Measurements from ENCODE around the gene ARSG. TPM values are rescaled to one million over a fixed set of nuclear protein-coding genes. Genes with fewer than 3 reads are reported as not detected.

The ARSG gene
- total and polyA plus RNA-seq, 4 donors = 1.5 to 5.4 (median 2.3) TPM

- TF ChIP-seq FOXA1 (IDR thresholded peaks at IDR 0.05) = no peak
- no peak for TF ChIP-seq MAX (IDR thresholded peaks at IDR 0.05)
- no peak for TF ChIP-seq RXRA (IDR thresholded peaks at IDR 0.05)
These were observed 149.2 kb downstream of the ARSG start (continued) for GRCh38 chr17:68440526-68440925.

- H3K27me3 ChIP-seq (ENCODE audit: control insufficient read depth in 4 of 4, insufficient read depth in 4 of 4, low read length in 3 of 4) = no peaks in the 10 kb centered on the region
- 76% methylated on average over 14 of the region's 14 CpGs for WGBS
- DNase-seq (ENCODE audit: low spot score) = no peak
- H3K9ac ChIP-seq (ENCODE audit: low read depth in 1 of 2, low read length in 2 of 2) = no peak overlapping the region
- no peaks in the 10 kb centered on the region for H3K9me3 ChIP-seq (ENCODE audit: control insufficient read depth in 4 of 4, low read length in 3 of 4)
- peaks cover 0 to 2% (median 1%) of the 10 kb centered on the region in 4 donors for H3K36me3 ChIP-seq (ENCODE audit: control insufficient read depth in 4 of 4, insufficient read depth in 3 of 4, low read depth in 1 of 4, low read length in 3 of 4)
- H3K4me3 ChIP-seq (ENCODE audit: low read depth in 1 of 3, low read length in 3 of 3) = no peak overlapping the region
- H3K27ac ChIP-seq (ENCODE audit: low read depth in 1 of 2, low read length in 2 of 2) = peak overlapping the region; percentile 19 to 59
- H3K4me1 ChIP-seq (ENCODE audit: control insufficient read depth in 4 of 4, insufficient read depth in 4 of 4, low read length in 3 of 4) = peaks cover 0 to 23% (median 10%) of the 10 kb centered on the region in 4 donors
- TF ChIP-seq NR2F2 (IDR thresholded peaks at IDR 0.05) (peak; percentile 29), ATF3 (IDR thresholded peaks at IDR 0.05) (no peak)
These were observed 149.9 kb downstream of the ARSG start for GRCh38 chr17:68441070-68441770.

DNA sequence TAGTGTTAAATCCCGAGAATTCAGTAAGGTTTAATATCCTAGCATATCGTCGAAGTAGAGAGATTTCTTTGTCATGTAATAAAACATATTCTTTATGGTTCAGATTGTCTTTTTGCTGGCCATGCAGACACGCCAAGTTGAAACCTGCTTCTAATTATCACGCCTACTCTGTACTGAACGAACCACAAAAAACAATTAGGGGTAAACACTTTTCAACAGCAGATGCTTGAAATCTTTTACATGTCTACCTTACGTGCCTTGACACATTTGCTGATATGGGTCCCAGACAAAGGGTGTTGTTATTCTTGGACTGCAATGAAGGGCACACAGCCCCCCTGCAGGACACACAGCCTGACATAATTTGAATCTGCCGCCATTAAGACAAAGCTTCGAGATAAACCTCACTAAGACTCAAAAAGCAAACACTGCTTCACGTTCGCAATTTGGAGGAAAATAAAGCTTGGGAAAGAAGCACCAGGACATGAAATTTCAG is 152.7 kb downstream of the ARSG start:
- H3K4me1 ChIP-seq (ENCODE audit: control insufficient read depth in 4 of 4, insufficient read depth in 4 of 4, low read length in 3 of 4) = peaks cover 0 to 6% (median 2%) of the 10 kb centered on the region in 4 donors
- H3K27ac ChIP-seq (ENCODE audit: low read depth in 1 of 2, low read length in 2 of 2) = no peak overlapping the region
- H3K9ac ChIP-seq (ENCODE audit: low read depth in 1 of 2, low read length in 2 of 2) = no peak overlapping the region
- no peak overlapping the region for H3K4me3 ChIP-seq (ENCODE audit: low read depth in 1 of 3, low read length in 3 of 3)
- 94% methylated on average over 11 of the region's 11 CpGs for WGBS
- DNase-seq (ENCODE audit: low spot score) = no peak
- no peaks in the 10 kb centered on the region for H3K27me3 ChIP-seq (ENCODE audit: control insufficient read depth in 4 of 4, insufficient read depth in 4 of 4, low read length in 3 of 4)
- H3K9me3 ChIP-seq (ENCODE audit: control insufficient read depth in 4 of 4, low read length in 3 of 4) = no peaks in the 10 kb centered on the region
- TF ChIP-seq ATF3 (IDR thresholded peaks at IDR 0.05) (no peak), NR2F2 (IDR thresholded peaks at IDR 0.05) (no peak), RAD21 (IDR thresholded peaks at IDR 0.05) (no peak), YY1 (IDR thresholded peaks at IDR 0.05) (no peak), HNF4A (conservative IDR thresholded peaks at IDR 0.05) (no peak), FOXA2 (IDR thresholded peaks at IDR 0.05) (no peak), HNF4G (IDR thresholded peaks at IDR 0.05) (no peak), GABPA (IDR thresholded peaks at IDR 0.05 in 1 of 2, conservative IDR thresholded peaks at IDR 0.05 in 1 of 2) (no peak), ZBTB33 (IDR thresholded peaks at IDR 0.05) (no peak), RXRA (IDR thresholded peaks at IDR 0.05) (no peak), FOXA1 (IDR thresholded peaks at IDR 0.05) (no peak), JUND (IDR thresholded peaks at IDR 0.05) (no peak), SP1 (IDR thresholded peaks at IDR 0.05) (no peak), TAF1 (conservative IDR thresholded peaks at IDR 0.05) (no peak), EGR1 (IDR thresholded peaks at IDR 0.05; ENCODE audit: low read depth in 2 of 2) (no peak), MAX (IDR thresholded peaks at IDR 0.05) (no peak)
- TF ChIP-seq, protein P1, sequence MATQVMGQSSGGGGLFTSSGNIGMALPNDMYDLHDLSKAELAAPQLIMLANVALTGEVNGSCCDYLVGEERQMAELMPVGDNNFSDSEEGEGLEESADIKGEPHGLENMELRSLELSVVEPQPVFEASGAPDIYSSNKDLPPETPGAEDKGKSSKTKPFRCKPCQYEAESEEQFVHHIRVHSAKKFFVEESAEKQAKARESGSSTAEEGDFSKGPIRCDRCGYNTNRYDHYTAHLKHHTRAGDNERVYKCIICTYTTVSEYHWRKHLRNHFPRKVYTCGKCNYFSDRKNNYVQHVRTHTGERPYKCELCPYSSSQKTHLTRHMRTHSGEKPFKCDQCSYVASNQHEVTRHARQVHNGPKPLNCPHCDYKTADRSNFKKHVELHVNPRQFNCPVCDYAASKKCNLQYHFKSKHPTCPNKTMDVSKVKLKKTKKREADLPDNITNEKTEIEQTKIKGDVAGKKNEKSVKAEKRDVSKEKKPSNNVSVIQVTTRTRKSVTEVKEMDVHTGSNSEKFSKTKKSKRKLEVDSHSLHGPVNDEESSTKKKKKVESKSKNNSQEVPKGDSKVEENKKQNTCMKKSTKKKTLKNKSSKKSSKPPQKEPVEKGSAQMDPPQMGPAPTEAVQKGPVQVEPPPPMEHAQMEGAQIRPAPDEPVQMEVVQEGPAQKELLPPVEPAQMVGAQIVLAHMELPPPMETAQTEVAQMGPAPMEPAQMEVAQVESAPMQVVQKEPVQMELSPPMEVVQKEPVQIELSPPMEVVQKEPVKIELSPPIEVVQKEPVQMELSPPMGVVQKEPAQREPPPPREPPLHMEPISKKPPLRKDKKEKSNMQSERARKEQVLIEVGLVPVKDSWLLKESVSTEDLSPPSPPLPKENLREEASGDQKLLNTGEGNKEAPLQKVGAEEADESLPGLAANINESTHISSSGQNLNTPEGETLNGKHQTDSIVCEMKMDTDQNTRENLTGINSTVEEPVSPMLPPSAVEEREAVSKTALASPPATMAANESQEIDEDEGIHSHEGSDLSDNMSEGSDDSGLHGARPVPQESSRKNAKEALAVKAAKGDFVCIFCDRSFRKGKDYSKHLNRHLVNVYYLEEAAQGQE (IDR thresholded peaks at IDR 0.05) = no peak
- TF ChIP-seq, protein P2, sequence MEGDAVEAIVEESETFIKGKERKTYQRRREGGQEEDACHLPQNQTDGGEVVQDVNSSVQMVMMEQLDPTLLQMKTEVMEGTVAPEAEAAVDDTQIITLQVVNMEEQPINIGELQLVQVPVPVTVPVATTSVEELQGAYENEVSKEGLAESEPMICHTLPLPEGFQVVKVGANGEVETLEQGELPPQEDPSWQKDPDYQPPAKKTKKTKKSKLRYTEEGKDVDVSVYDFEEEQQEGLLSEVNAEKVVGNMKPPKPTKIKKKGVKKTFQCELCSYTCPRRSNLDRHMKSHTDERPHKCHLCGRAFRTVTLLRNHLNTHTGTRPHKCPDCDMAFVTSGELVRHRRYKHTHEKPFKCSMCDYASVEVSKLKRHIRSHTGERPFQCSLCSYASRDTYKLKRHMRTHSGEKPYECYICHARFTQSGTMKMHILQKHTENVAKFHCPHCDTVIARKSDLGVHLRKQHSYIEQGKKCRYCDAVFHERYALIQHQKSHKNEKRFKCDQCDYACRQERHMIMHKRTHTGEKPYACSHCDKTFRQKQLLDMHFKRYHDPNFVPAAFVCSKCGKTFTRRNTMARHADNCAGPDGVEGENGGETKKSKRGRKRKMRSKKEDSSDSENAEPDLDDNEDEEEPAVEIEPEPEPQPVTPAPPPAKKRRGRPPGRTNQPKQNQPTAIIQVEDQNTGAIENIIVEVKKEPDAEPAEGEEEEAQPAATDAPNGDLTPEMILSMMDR (IDR thresholded peaks at IDR 0.05; ENCODE audit: low read depth, low read length, missing input control) = no peak
- peaks cover 0 to 8% (median 5%) of the 10 kb centered on the region in 4 donors for H3K36me3 ChIP-seq (ENCODE audit: control insufficient read depth in 4 of 4, insufficient read depth in 3 of 4, low read depth in 1 of 4, low read length in 3 of 4)
